GM12891 (cell line): Measurements from ENCODE around the gene DUSP21.

Experiments
- POLR2A ChIP-seq: IDR thresholded peaks from 2 replicates; pipeline ENCODE4 v1.6.1; 2011; ENCODE audit warnings: low read depth, low read length, control low read depth
- POLR2AphosphoS5 ChIP-seq: IDR thresholded peaks from 2 replicates; pipeline ENCODE4 v1.6.1; 2011; ENCODE audit warnings: low read depth, low read length, control low read depth
- SPI1 ChIP-seq: IDR thresholded peaks from 2 replicates; pipeline ENCODE4 v1.6.1; 2011; ENCODE audit warnings: low read depth, low read length, control low read depth
- TAF1 ChIP-seq: IDR thresholded peaks from 2 replicates; pipeline ENCODE4 v1.6.1; 2011; ENCODE audit warnings: low read depth, low read length, control low read depth

DNA sequence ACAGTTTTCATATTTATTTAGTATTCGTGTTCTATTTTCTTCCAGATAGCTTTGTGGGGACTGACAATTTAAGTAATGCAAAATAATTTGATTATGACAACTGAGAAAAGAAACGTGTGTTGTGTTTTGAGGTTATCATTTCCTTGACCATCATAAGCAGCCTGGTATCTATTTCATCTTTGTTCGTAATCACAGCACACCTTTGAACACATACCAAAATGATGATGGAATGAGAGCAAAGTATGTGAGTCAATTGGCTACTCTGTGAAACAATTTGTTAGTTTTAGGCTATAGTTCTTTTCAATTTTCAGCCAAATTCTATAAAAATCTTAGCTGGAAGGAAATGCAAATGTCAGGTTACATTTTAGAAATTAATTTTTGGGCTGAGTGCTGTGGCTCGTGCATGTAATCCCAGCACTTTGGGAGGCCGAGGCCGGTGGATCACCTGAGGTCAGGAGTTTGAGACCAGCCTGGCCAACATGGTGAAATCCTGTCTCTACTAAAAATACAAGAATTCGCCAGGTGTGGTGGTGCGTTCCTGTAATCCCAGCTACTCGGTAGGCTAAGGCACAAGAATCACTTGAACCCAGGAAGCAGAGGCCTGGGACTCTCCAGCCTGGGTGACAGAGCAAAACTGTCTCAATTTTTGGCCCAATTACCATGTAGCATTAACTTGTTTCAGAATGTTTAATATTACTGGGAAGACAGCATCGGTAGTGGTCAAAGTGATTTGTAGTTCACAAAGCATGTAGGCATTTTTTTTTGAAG lies 1.1 kb upstream of the DUSP21 start:
- TF ChIP-seq TAF1 (no peak), POLR2A (no peak), SPI1 (no peak), POLR2AphosphoS5 (no peak)
